WTC11 (cell line): Measurements from ENCODE around the gene SMARCA2.

Source experiments
- FOXJ3 ChIP-seq: sonication (generic); formaldehyde crosslinking; IDR thresholded peaks from 2 replicates; pipeline ENCODE4 v1.9.0; 2021; ENCODE audit warnings: missing genetic modification reagents, mild to moderate bottlenecking, borderline replicate concordance
- FOXK1 ChIP-seq: sonication (generic); formaldehyde crosslinking; IDR thresholded peaks from 2 replicates; pipeline ENCODE4 v1.8.0; 2022; ENCODE audit warnings: mild to moderate bottlenecking, moderate library complexity, missing genetic modification reagents

- TF ChIP-seq FOXJ3 (no peak), FOXK1 (CRISPR knock-in tag) (no peak)
Measured at GRCh38 chr9:2027543-2028160, 12.5 kb downstream of the SMARCA2 start.
